H1 (cell line): ENCODE measurements around the gene KCTD4. TPM values are rescaled to one million over a fixed set of nuclear protein-coding genes. Genes with fewer than 3 reads are reported as not detected.

ENCODE experiments used
- CTCF ChIA-PET: fragments of 300-600 bp; sonication (Branson Sonifier 250); formaldehyde crosslinking; loops from one replicate; lab custom pipeline; 2021; ENCODE audit not compliant: partially characterized antibody; lab: Charles Lee
- POLR2A ChIA-PET: fragments of 300-600 bp; sonication (Branson Sonifier 250); formaldehyde crosslinking; loops from one replicate; lab custom pipeline; 2021; ENCODE audit warnings: inconsistent platforms; ENCODE audit not compliant: partially characterized antibody; lab: Charles Lee
- DNase-seq, 2 experiments: peaks; one replicate each; pipeline versions ENCODE4 v3.0.0 to v3.0.0-alpha.2; 2010 to 2022; ENCODE audit warnings: low spot score in 2 of 2, low read depth in 1 of 2, mixed read lengths in 1 of 2
- FAIRE-seq: peaks from 2 replicates; lab custom pipeline; 2011; peaks lifted over from hg19 to GRCh38; lab: Jason Lieb, UNC
- H2AFZ ChIP-seq: 2 replicates; pipeline ENCODE4 v1.8.1; 2012; ENCODE audit warnings: low read length, inconsistent platforms
- H2AK5ac ChIP-seq: 2 replicates; pipeline ENCODE4 v1.6.1; 2013; ENCODE audit warnings: low read depth, low read length
- H2BK120ac ChIP-seq: replicated peaks from 2 replicates; pipeline ENCODE3; 2013; ENCODE audit warnings: low read depth, low read length, inconsistent platforms
- H2BK12ac ChIP-seq: 2 replicates; pipeline ENCODE4 v1.6.1; 2013; ENCODE audit warnings: low read depth, low read length
- H2BK15ac ChIP-seq: 2 replicates; pipeline ENCODE4 v1.6.1; 2013; ENCODE audit warnings: low read length
- H2BK20ac ChIP-seq: 2 replicates; pipeline ENCODE4 v1.6.1; 2013; ENCODE audit warnings: low read length
- H2BK5ac ChIP-seq: 2 replicates; pipeline ENCODE4 v1.6.1; 2013; ENCODE audit warnings: low read depth, low read length
- H3K14ac ChIP-seq: 2 replicates; pipeline ENCODE4 v1.6.1; 2013; ENCODE audit warnings: inconsistent platforms; ENCODE audit not compliant: insufficient read length
- H3K18ac ChIP-seq: 2 replicates; pipeline ENCODE4 v1.6.1; 2013; ENCODE audit warnings: low read length; ENCODE audit errors: extremely low read depth
- H3K23ac ChIP-seq: 2 replicates; pipeline ENCODE4 v1.6.1; 2013; ENCODE audit warnings: inconsistent platforms; ENCODE audit not compliant: insufficient read length
- H3K23me2 ChIP-seq: 2 replicates; pipeline ENCODE4 v1.6.1; 2013; ENCODE audit warnings: low read depth, low read length
- H3K27ac ChIP-seq: 2 replicates; pipeline ENCODE4 v1.6.1; 2011; ENCODE audit warnings: low read depth, low read length, inconsistent platforms
- H3K27me3 ChIP-seq, 4 experiments: replicated peaks in 1 of 4; 1 replicate in 1 of 4; 2 replicates in 3 of 4; pipeline versions ENCODE4 v1.6.1 to v1.8.1; 2011 to 2013; ENCODE audit warnings: low read length in 3 of 4, mild to moderate bottlenecking in 3 of 4, inconsistent platforms in 2 of 4, mixed read lengths in 2 of 4, moderate library complexity in 1 of 4; ENCODE audit not compliant: control insufficient read depth in 3 of 4, insufficient read depth in 3 of 4; ENCODE audit errors: extremely low read depth in 1 of 4
- H3K36me3 ChIP-seq, 4 experiments: 2 replicates each; pipeline versions ENCODE4 v1.6.1 to v1.8.1; 2011 to 2013; ENCODE audit warnings: mild to moderate bottlenecking in 4 of 4, low read length in 3 of 4, moderate library complexity in 2 of 4, control low read depth in 1 of 4, inconsistent platforms in 1 of 4; ENCODE audit not compliant: insufficient read depth in 4 of 4, control insufficient read depth in 2 of 4
- H3K4ac ChIP-seq: replicated peaks from 2 replicates; pipeline ENCODE3; 2013; ENCODE audit warnings: low read length, low read depth, mixed read lengths, inconsistent platforms; ENCODE audit not compliant: insufficient read length
- H3K4me1 ChIP-seq, 4 experiments: replicated peaks in 1 of 4; 1 replicate in 1 of 4; 2 replicates in 3 of 4; pipeline versions ENCODE4 v1.6.1 to v1.8.1; 2011 to 2013; ENCODE audit warnings: low read length in 3 of 4, inconsistent platforms in 2 of 4, mixed read lengths in 1 of 4; ENCODE audit not compliant: insufficient read depth in 4 of 4, control insufficient read depth in 3 of 4
- H3K4me2 ChIP-seq, 2 experiments: 2 replicates each; pipeline versions ENCODE4 v1.6.1 to v1.8.1; 2011 to 2013; ENCODE audit warnings: low read depth in 2 of 2, low read length in 2 of 2, control low read depth in 1 of 2, inconsistent platforms in 1 of 2, mild to moderate bottlenecking in 1 of 2; ENCODE audit not compliant: insufficient read depth in 1 of 2
- H3K4me3 ChIP-seq, 4 experiments: fragments of 200-600, 300-600 bp in 1 of 4; sonication (generic), shearing (Covaris generic), sonication (Bioruptor Twin) in 1 of 4; 2 replicates each; pipeline versions ENCODE4 v1.5.1 to v1.8.1; 2011 to 2016; ENCODE audit warnings: low read length in 4 of 4, low read depth in 3 of 4, control low read depth in 2 of 4, inconsistent platforms in 2 of 4, mild to moderate bottlenecking in 2 of 4, mixed read lengths in 1 of 4, moderate library complexity in 1 of 4; ENCODE audit not compliant: insufficient read depth in 2 of 4; ENCODE audit errors: extremely low read depth in 1 of 4
- H3K56ac ChIP-seq: replicated peaks from 2 replicates; pipeline ENCODE3; 2013; ENCODE audit warnings: low read depth, mild to moderate bottlenecking, mixed read lengths, low read length, inconsistent platforms; ENCODE audit not compliant: insufficient read length
- H3K79me1 ChIP-seq: 2 replicates; pipeline ENCODE4 v1.6.1; 2013; ENCODE audit warnings: low read depth, low read length, control low read depth
- H3K79me2 ChIP-seq, 2 experiments: 2 replicates each; pipeline versions ENCODE4 v1.6.1 to v1.8.1; 2012 to 2013; ENCODE audit warnings: low read length in 2 of 2, mild to moderate bottlenecking in 2 of 2, inconsistent platforms in 1 of 2; ENCODE audit not compliant: insufficient read depth in 2 of 2, control insufficient read depth in 1 of 2
- H3K9ac ChIP-seq, 4 experiments: replicated peaks in 1 of 4; 1 replicate in 1 of 4; 2 replicates in 3 of 4; pipeline versions ENCODE4 v1.6.1 to v1.8.1; 2011 to 2013; ENCODE audit warnings: low read depth in 3 of 4, low read length in 3 of 4, control low read depth in 2 of 4, mild to moderate bottlenecking in 2 of 4, moderate library complexity in 2 of 4, inconsistent platforms in 1 of 4; ENCODE audit errors: extremely low read depth in 1 of 4
- H3K9me3 ChIP-seq, 2 experiments: 2 replicates each; pipeline versions ENCODE4 v1.6.1 to v1.8.1; 2012 to 2013; ENCODE audit warnings: mild to moderate bottlenecking in 2 of 2, moderate library complexity in 2 of 2, control low read depth in 1 of 2, inconsistent platforms in 1 of 2, low read depth in 1 of 2, low read length in 1 of 2, mixed read lengths in 1 of 2; ENCODE audit not compliant: insufficient read depth in 2 of 2
- H4K20me1 ChIP-seq, 2 experiments: replicated peaks in 1 of 2; 2 replicates each; pipeline versions ENCODE3 to v1.8.1; 2011 to 2013; ENCODE audit warnings: inconsistent platforms in 2 of 2, low read length in 2 of 2, mild to moderate bottlenecking in 1 of 2; ENCODE audit not compliant: insufficient read depth in 2 of 2, control insufficient read depth in 1 of 2
- H4K5ac ChIP-seq: 2 replicates; pipeline ENCODE4 v1.6.1; 2013; ENCODE audit warnings: low read length, low read depth, mixed read lengths, inconsistent platforms; ENCODE audit not compliant: insufficient read length
- H4K8ac ChIP-seq: 2 replicates; pipeline ENCODE4 v1.8.0; 2013; ENCODE audit warnings: mild to moderate bottlenecking, moderate library complexity, low read length, inconsistent platforms; ENCODE audit not compliant: insufficient read depth; ENCODE audit errors: extremely low read depth
- H4K91ac ChIP-seq: replicated peaks from 2 replicates; pipeline ENCODE3; 2013; ENCODE audit warnings: low read length, mixed read lengths, inconsistent platforms; ENCODE audit not compliant: insufficient read length
- ATF3 ChIP-seq: IDR thresholded peaks from 2 replicates; pipeline ENCODE4 v1.6.1; 2011; ENCODE audit warnings: low read depth, mild to moderate bottlenecking, low read length; ENCODE audit not compliant: insufficient read depth
- BCL11A ChIP-seq, 2 experiments: IDR thresholded peaks; one replicate each; pipeline ENCODE4 v1.6.1; 2011; ENCODE audit warnings: low read depth in 2 of 2, low read length in 2 of 2, mild to moderate bottlenecking in 2 of 2
- CBX8 ChIP-seq: fragments of 300-800, 300-1000 bp; sonication (generic); IDR thresholded peaks from 2 replicates; pipeline ENCODE4 v1.7.1; 2016; ENCODE audit warnings: low read depth, low read length, borderline replicate concordance
- EZH2 ChIP-seq: fragments of 200-600 bp; sonication (generic); IDR thresholded peaks from 2 replicates; pipeline ENCODE4 v1.7.1; 2012; ENCODE audit warnings: low read depth, mild to moderate bottlenecking, moderate library complexity, low read length, inconsistent platforms; ENCODE audit not compliant: severe bottlenecking
- GABPA ChIP-seq: IDR thresholded peaks from 2 replicates; pipeline ENCODE4 v1.6.1; 2011; ENCODE audit warnings: mild to moderate bottlenecking, low read length, moderate library complexity, borderline replicate concordance; ENCODE audit not compliant: insufficient read depth
- RNF2 ChIP-seq: fragments of 200-900, 300-1000 bp; sonication (generic); IDR thresholded peaks from 2 replicates; pipeline ENCODE4 v1.7.1; 2016; ENCODE audit warnings: borderline replicate concordance, low read depth, mild to moderate bottlenecking, antibody characterized with exemption, low read length; ENCODE audit not compliant: poor library complexity, severe bottlenecking; ENCODE audit errors: missing control alignments
- SIRT6 ChIP-seq: IDR thresholded peaks from one replicate; pipeline ENCODE4 v1.7.1; 2012; ENCODE audit warnings: low read length, inconsistent platforms
- SP2 ChIP-seq: IDR thresholded peaks from 2 replicates; pipeline ENCODE4 v1.6.1; 2012; ENCODE audit warnings: mild to moderate bottlenecking, low read length, inconsistent platforms
- ZNF274 ChIP-seq: IDR thresholded peaks from 2 replicates; pipeline ENCODE4 v1.7.0; 2012; ENCODE audit warnings: low read length, borderline replicate concordance; ENCODE audit errors: extremely low read depth
- polyA plus RNA-seq, 7 experiments: library from polyadenylated mRNA; depleted of rRNA in 3 of 7; stranded (reverse) in 5 of 7; unstranded in 2 of 7; fragments of >200 nt in 5 of 7; fragments of 200-250 nt in 2 of 7; gene quantifications; 1 replicate in 5 of 7; 2 replicates in 1 of 7; 4 replicates in 1 of 7; pipeline versions ENCODE4 v1.2.1 to v1.2.3, GENCODE V29; 2011 to 2013; ENCODE audit warnings: missing spikeins in 2 of 7, mixed read lengths in 2 of 7
- total RNA-seq: library from RNA; stranded (reverse); fragmentation: NEBNext Ultra II Directional; extraction: Animal tissue kit (Norgen Biotek cat#: 25700); gene quantifications from 2 replicates; pipeline ENCODE4 v1.2.1, GENCODE V29; 2021

Gene KCTD4
- total and polyA plus RNA-seq, 2 of the 8 experiments (the other 6 are each of a cell fraction or from before 2014, with no cell fraction given) = not detected

- Histone ChIP-seq H3K4ac (no peak overlapping the region), H2BK5ac (no peak overlapping the region), H4K5ac (no peak overlapping the region), H2BK15ac (no peak overlapping the region), H3K4me3 (no peak overlapping the region), H3K4me1 (no peaks in the 10 kb centered on the region; a peak in 2 of 7 replicates), H3K79me1 (0 out of 2 replicates have a peak, but pooled peaks cover 2% of the 10 kb centered on the region), H2AFZ (no peak overlapping the region), H3K18ac (no peak overlapping the region), H3K9me3 (no peaks in the 10 kb centered on the region), H3K14ac (no peak overlapping the region), H2AK5ac (no peak overlapping the region), H2BK20ac (no peak overlapping the region), H2BK120ac (no peak overlapping the region), H3K23ac (no peak overlapping the region), H4K91ac (no peak overlapping the region), H3K36me3 (no peaks in the 10 kb centered on the region), H3K56ac (no peak overlapping the region), H4K20me1 (peaks cover 0 to 3% of the 10 kb centered on the region in 2 experiments), H3K4me2 (no peak overlapping the region), H3K9ac (no peak overlapping the region), H2BK12ac (no peak overlapping the region), H3K79me2 (peaks cover 0 to 20% of the 10 kb centered on the region in 2 experiments; a peak in 1 of 4 replicates), H3K23me2 (no peaks in the 10 kb centered on the region), H3K27me3 (no peaks in the 10 kb centered on the region), H3K27ac (no peak overlapping the region), H4K8ac (no peak overlapping the region)
- POLR2A ChIA-PET = no interaction called here
- TF ChIP-seq SIRT6 (no peak), EZH2 (no peak), RNF2 (no peak), ZNF274 (no peak), ATF3 (no peak), SP2 (no peak), BCL11A (IDR thresholded peaks at IDR 0.05; ENCODE audit: low read depth in 2 of 2, low read length in 2 of 2) (no peak), CBX8 (no peak), GABPA (no peak)
- FAIRE-seq = no peak
- DNase-seq = no peak
- CTCF ChIA-PET = interaction anchor here (0.6 to 1.7 kb wide), 3 partner anchors 79 to 127 kb away, joined by 3 to 4 read pairs (median 3); no protein-coding TSS in a partner anchor
These were observed 26.4 kb downstream of the KCTD4 start for GRCh38 chr13:45174478-45174877.
